GM12891 (cell line): ENCODE measurements around the gene PACS2.

Source experiments
- POLR2A ChIP-seq: IDR thresholded peaks from 2 replicates; pipeline ENCODE4 v1.6.1; 2011; ENCODE audit warnings: low read depth, low read length, control low read depth
- TAF1 ChIP-seq: IDR thresholded peaks from 2 replicates; pipeline ENCODE4 v1.6.1; 2011; ENCODE audit warnings: low read depth, low read length, control low read depth

- TF ChIP-seq POLR2A: no peak
- no peak for TF ChIP-seq TAF1
Observed at GRCh38 chr14:105427936-105428485, 113.5 kb downstream of the PACS2 start.
